Heart right ventricle (tissue), 16 donors: ENCODE data around the gene RENBP. TPM values are rescaled to one million over a fixed set of nuclear protein-coding genes. Genes with fewer than 3 reads are reported as not detected.

Source experiments
- ATAC-seq, 8 donors: fragments of 200-7000 bp; cut with Tn5 transposase; one replicate each; pipeline ENCODE4 v1.9.1; 2020; ENCODE audit warnings: mild to moderate bottlenecking in 8 of 8, moderate library complexity in 8 of 8, moderate number of reproducible peaks in 1 of 8
- DNase-seq, 2 donors: peaks; one replicate each; pipeline ENCODE4 v3.0.0-alpha.2; 2020
- H3K27ac ChIP-seq, 10 donors: fragments of 200-600 bp; sonication (generic) in 2 of 10; one replicate each; pipeline versions ENCODE4 v1.5.0 to v1.8.0; 2020 to 2022; ENCODE audit warnings: mild to moderate bottlenecking in 3 of 10
- H3K27me3 ChIP-seq, 7 donors: fragments of 200-600 bp; one replicate each; pipeline ENCODE4 v1.8.0; 2021 to 2022; ENCODE audit warnings: mild to moderate bottlenecking in 2 of 7
- H3K36me3 ChIP-seq, 9 donors: fragments of 200-600 bp; sonication (generic) in 1 of 9; one replicate each; pipeline versions ENCODE4 v1.5.0 to v1.8.0; 2020 to 2022; ENCODE audit warnings: mild to moderate bottlenecking in 2 of 9
- H3K4me1 ChIP-seq, 9 donors: fragments of 200-600 bp; sonication (generic) in 1 of 9; one replicate each; pipeline versions ENCODE4 v1.5.0 to v1.8.0; 2020 to 2022; ENCODE audit warnings: mild to moderate bottlenecking in 4 of 9
- H3K4me3 ChIP-seq, 10 donors: fragments of 200-600 bp; sonication (generic) in 2 of 10; one replicate each; pipeline versions ENCODE4 v1.5.0 to v1.8.0; 2020 to 2022; ENCODE audit warnings: mild to moderate bottlenecking in 7 of 10, moderate library complexity in 2 of 10
- H3K9me3 ChIP-seq, 11 donors: fragments of 200-600 bp in 10 of 11; sonication (generic) in 2 of 11; one replicate each; pipeline versions ENCODE4 v1.5.0 to v1.8.0; 2013 to 2022; ENCODE audit warnings: mild to moderate bottlenecking in 2 of 11, control low read depth in 1 of 11, moderate library complexity in 1 of 11
- CTCF ChIP-seq, 9 donors: fragments of 200-600 bp; sonication (generic) in 2 of 9; IDR thresholded peaks; one replicate each; pipeline versions ENCODE4 v1.5.0 to v1.8.0; 2021 to 2022; ENCODE audit warnings: antibody characterized with exemption in 9 of 9, mild to moderate bottlenecking in 5 of 9, moderate library complexity in 1 of 9
- WGBS, 2 donors: extraction: QIAGEN DNeasy Blood & Tissue Kit; methylation state at CpG; one replicate each; pipeline ENCODE4 v1.1.7; 2013; ENCODE audit warnings: inconsistent platforms in 1 of 2; 5-methylcytosine and 5-hydroxymethylcytosine counted together
- intact Hi-C, 10 donors: fragments of 100-400 bp; cut with DNase I; formaldehyde crosslinking; loops; one replicate each; pipeline versions ENCODE4 v1.11.1 to v1.14.2; 2022
- polyA plus RNA-seq, 2 donors: library from polyadenylated mRNA; stranded (reverse); fragments of 200-250 nt; gene quantifications; one replicate each; pipeline ENCODE4 v1.2.3, GENCODE V29; 2013
- total RNA-seq, 10 donors: library from RNA; stranded (reverse); fragmentation: NEBNext Ultra II Directional in 3 of 10; extraction: Animal tissue kit (Norgen Biotek cat#: 25700) in 3 of 10; gene quantifications; one replicate each; pipeline versions ENCODE4 v1.2.1 to v1.2.4, GENCODE V29; 2021 to 2023
- donor health status: Arrhythmogenic right ventricular cardiomyopathy.
- donor health status: ischemic (EF 13 %, LVEDD 7.1; RV severe dilation, severe dysfunction).
- donor health status: healthy with polysubstance abuse.
- donor health status: DM: no; HTN: yes; CAD: no.
- donor health status: DM: no; HTN: no; CAD: no.
- donor health status: ischemic (EF 25% LVEDD 6.9; RV normal size, moderate dysfunction).
- donor health status: ischemic (EF 25% LVEDD 5.7; RV mildly dilated, moderate dysfunction).
- donor health status: healthy.
- donor health status: DM: yes; HTN: yes; CAD: no.
- donor health status: Ischemic cardiomyopathy.
- donor health status: ischemic (EF 35%, LVEDD 5.7; RV mildly dilated, moderate dysfunction).
- donor health status: nonischemic (EF 11% LVEDD 7.7; RV severe dilation, severe dysfunction).
- donor health status: DM: yes; HTN: yes; CAD: no.
- donor health status: PGD.
- donor health status: ischemic (EF 29% LVEDD 5.4; RV normal size, mild dysfunction).
- donor health status: nonischemic (EF 23%, LVEDD 6.1; RV moderate dilation, normal function).

RENBP gene
- total and polyA plus RNA-seq, 12 donors = 6.0 to 17.0 (median 9.6) TPM

GRCh38 chrX:153974726-153975286 is 30.4 kb upstream of the RENBP start:
- 79 to 88% methylated on average over 3 of the region's 3 CpGs for WGBS, 2 donors
- Histone ChIP-seq H3K4me3 (no peak overlapping the region), H3K36me3 (no peaks in the 10 kb centered on the region), H3K27me3 (peaks cover 0 to 43% (median 0%) of the 10 kb centered on the region in 7 donors), H3K4me1 (peaks cover 0 to 24% (median 16%) of the 10 kb centered on the region in 9 donors), H3K9me3 (no peaks in the 10 kb centered on the region), H3K27ac (peak overlapping the region in 6 of 10 donors; percentile 93 to 100 (median 99))
- no peak for ATAC-seq
- intact Hi-C loops = no loop called here
- DNase-seq = no peak
- TF ChIP-seq CTCF (IDR thresholded peaks at IDR 0.05) = no peak

GRCh38 chrX:153974003-153974725 is 29.7 kb upstream of the RENBP start:
- H3K9me3 ChIP-seq = no peaks in the 10 kb centered on the region
- peaks cover 2 to 31% (median 21%) of the 10 kb centered on the region in 9 donors for H3K4me1 ChIP-seq
- peak overlapping the region in 3 of 10 donors; percentile 56 to 86 (median 62) for H3K4me3 ChIP-seq
- no peak for ATAC-seq
- H3K36me3 ChIP-seq = no peaks in the 10 kb centered on the region
- peak overlapping the region in 9 of 10 donors; percentile 93 to 100 (median 100) for H3K27ac ChIP-seq
- DNase-seq = no peak
- 63 to 71% methylated on average over 13 to 14 of the region's 14 CpGs for WGBS, 2 donors
- intact Hi-C loops = no loop called here
- H3K27me3 ChIP-seq = peaks cover 0 to 44% (median 0%) of the 10 kb centered on the region in 7 donors
- no peak for TF ChIP-seq CTCF (IDR thresholded peaks at IDR 0.05)

- Histone ChIP-seq H3K27me3 (peaks cover 0 to 39% (median 0%) of the 10 kb centered on the region in 7 donors), H3K9me3 (no peaks in the 10 kb centered on the region), H3K27ac (peak overlapping the region; percentile 93 to 100 (median 100)), H3K36me3 (no peaks in the 10 kb centered on the region), H3K4me1 (peaks cover 3 to 39% (median 29%) of the 10 kb centered on the region in 9 donors), H3K4me3 (peak overlapping the region in 9 of 10 donors; percentile 47 to 91 (median 80))
- DNase-seq (no peak), ATAC-seq (no peak)
- WGBS, 2 donors = 29 to 36% methylated on average over 20 of the region's 20 CpGs
- intact Hi-C loops = no loop called here
- TF ChIP-seq CTCF (IDR thresholded peaks at IDR 0.05) = no peak
These were observed 28.9 kb upstream of the RENBP start for GRCh38 chrX:153973127-153974002.
